Fibroblast of mammary gland (primary cell): Measurements from ENCODE around the gene ZKSCAN8.

Experiments used
- DNase-seq: peaks from one replicate; pipeline ENCODE4 v3.0.0-alpha.2; 2010; ENCODE audit warnings: low read depth
- H3K4me3 ChIP-seq: 2 replicates; pipeline ENCODE4 v1.5.1; 2011; ENCODE audit warnings: low read depth, mild to moderate bottlenecking, low read length, moderate library complexity; ENCODE audit not compliant: control insufficient read depth
- CTCF ChIP-seq: conservative IDR thresholded peaks from 2 replicates; pipeline ENCODE4 v1.5.1; 2011; ENCODE audit warnings: low read depth, low read length, inconsistent platforms; ENCODE audit not compliant: control insufficient read depth, insufficient read depth

The ZKSCAN8 gene

GRCh38 chr6:28203201-28203600, 61.5 kb downstream of the ZKSCAN8 start:
- no peak for TF ChIP-seq CTCF
- no peak overlapping the region for H3K4me3 ChIP-seq
- no peak for DNase-seq

GRCh38 chr6:28205879-28206278, 64.2 kb downstream of the ZKSCAN8 start:
- TF ChIP-seq CTCF = no peak
- H3K4me3 ChIP-seq = no peak overlapping the region
- no peak for DNase-seq

GRCh38 chr6:28206527-28206926, 64.8 kb downstream of the ZKSCAN8 start:
- no peak overlapping the region for H3K4me3 ChIP-seq
- DNase-seq = no peak
- no peak for TF ChIP-seq CTCF

GRCh38 chr6:28206928-28207509, 65.3 kb downstream of the ZKSCAN8 start:
- peak overlapping the region; percentile 29 for H3K4me3 ChIP-seq
- no peak for DNase-seq
- no peak for TF ChIP-seq CTCF

- no peak for TF ChIP-seq CTCF
- peak overlapping the region; percentile 29 for H3K4me3 ChIP-seq
- DNase-seq = peak; percentile 28
These were observed 65.9 kb downstream of the ZKSCAN8 start for GRCh38 chr6:28207510-28208110.

- H3K4me3 ChIP-seq = peak overlapping the region; percentile 29
- DNase-seq = no peak
- TF ChIP-seq CTCF = no peak
These were observed 66.5 kb downstream of the ZKSCAN8 start for GRCh38 chr6:28208111-28208659.
